NCI-H774 (cell line): ENCODE data around the gene PI4KA.
"Not testable (repeated sequence)": the region's sequence is repeated elsewhere in the genome, so short reads cannot be mapped to it uniquely, and the experiment has no call there.

ENCODE experiments used
- DNase-seq: peaks from one replicate; lab custom pipeline; 2025; lab: John Stamatoyannopoulos, UW

PI4KA gene

DNA sequence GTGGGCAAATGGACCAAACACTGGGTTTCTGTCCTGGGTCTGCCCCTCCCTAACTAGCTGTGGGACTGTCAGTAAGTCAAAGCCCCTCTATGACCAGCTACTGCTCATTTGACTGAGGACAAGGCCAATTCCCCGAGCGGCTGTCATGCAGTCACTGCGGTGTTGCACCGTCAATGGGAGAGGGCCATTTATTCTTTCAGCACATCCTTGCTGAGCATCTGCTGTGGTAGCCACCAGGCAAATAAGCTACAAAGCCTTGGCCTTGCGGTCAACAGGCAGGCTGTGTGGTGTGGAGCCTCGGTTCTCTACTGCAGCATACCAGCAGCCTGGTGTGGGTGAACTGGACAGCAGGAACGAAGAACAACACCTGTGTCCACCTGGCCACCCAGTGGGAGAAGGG is 110.5 kb downstream of the PI4KA start:
- no peak for DNase-seq

DNA sequence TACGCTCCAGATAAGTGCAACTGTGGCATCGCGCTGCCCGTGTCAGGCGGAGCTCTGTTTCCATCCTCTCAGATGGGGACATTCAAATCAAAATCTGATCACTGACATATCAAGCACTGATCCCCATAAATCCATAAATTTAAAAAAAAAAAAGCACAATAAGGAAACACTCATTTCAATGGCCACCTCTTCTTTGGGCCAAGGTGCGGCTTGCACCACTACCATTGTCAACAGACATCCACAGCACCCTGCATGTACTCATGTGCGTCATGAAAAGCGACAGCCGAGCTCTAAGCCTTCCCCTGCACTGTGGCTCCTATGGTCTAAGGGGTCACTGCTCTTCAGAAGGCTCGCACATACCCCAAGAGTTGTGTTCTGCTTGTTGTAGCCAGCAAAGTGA is 111.4 kb downstream of the PI4KA start:
- DNase-seq = no peak

DNA sequence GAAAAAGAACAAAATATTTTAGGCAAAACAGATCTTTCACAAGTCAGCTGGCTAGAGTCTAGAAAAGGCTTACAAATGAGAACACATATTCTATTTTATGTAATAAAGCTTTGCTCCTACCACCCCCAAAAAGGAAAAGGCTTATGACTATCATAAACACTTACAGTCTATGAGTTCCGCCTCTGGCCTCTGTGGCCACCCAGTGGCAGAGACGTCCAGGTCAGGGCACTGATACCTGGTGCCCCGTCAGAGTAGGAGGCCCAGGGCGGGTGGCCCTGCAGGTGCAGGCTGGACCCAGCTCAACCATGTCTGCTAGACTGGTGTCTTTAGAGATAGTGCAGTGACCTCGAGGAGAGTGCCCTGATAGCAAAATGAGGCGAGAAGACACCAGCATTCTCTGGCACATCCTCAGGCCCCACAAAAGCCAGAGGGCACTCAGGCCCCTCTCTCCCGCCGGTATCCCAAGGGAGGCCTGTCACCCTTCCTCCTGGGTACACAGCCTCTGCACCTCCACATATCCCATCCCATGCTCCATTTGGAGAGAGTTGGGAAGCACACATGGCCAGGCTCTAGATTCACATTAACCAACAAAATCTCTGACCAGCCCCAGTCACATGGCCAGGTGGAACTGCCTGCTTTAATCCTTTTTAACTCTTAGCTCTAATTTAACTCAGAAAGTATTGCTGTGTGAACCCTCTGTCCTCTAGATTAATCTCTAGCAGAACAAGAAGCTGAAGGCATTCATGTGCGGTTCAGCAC is 112.0 kb downstream of the PI4KA start:
- no peak for DNase-seq

DNA sequence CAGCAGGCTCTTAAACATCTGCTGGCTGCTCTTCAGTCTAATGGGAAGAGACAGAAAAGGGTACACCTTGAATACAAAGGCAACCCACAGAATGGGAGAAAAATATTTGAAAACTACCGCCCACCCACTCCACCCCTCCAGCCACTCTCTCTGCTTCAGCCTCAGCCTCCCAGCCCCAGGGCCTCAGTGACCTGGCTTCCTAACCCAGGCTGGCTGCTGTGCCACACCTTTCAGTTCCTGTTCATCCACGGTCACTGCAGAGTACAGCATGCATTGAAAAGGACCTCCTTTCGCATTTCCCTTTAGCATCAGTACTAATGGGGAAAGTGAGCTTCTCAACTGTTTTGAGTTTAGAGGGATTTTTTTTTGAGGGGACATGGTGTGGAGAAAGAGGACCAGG is 113.5 kb downstream of the PI4KA start:
- DNase-seq = no peak

DNA sequence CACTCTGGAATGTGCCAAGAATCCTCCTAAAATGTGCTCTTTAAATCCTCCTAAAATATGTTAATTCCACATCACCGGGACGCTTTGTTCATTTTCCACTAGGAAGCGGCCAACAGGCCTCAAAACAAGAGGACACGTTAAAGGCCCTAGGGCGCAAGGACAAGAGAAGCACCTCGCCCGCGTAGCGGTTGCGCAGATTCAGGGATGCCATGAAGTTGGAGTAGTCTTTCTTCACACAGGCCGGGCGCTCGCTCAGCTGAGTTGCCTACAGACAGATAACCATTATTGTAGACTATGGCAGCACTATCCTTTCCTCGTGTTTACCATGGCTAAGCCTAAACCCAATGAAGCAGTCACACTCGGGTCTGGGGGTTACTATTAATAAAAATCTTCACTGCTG is 114.2 kb downstream of the PI4KA start:
- DNase-seq = no peak

DNA sequence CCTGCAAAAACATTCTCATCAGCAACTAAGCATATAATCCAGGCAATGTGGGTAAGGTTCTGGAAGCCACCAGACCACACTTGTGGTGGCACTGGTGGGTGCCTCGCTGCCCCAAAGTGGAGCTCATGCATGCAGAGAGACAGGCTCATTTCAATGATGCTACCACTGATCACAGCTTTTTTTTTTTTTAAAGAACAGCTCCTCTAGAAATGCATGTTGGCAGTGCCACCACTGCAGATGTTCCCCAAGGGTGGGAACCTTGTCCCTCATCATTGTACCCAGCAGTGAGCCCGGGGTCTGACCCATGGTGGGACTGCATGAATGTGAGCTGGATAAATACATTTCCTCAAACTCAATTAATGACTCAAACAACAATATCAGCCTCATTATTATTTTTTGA is 115.8 kb downstream of the PI4KA start:
- no peak for DNase-seq

DNA sequence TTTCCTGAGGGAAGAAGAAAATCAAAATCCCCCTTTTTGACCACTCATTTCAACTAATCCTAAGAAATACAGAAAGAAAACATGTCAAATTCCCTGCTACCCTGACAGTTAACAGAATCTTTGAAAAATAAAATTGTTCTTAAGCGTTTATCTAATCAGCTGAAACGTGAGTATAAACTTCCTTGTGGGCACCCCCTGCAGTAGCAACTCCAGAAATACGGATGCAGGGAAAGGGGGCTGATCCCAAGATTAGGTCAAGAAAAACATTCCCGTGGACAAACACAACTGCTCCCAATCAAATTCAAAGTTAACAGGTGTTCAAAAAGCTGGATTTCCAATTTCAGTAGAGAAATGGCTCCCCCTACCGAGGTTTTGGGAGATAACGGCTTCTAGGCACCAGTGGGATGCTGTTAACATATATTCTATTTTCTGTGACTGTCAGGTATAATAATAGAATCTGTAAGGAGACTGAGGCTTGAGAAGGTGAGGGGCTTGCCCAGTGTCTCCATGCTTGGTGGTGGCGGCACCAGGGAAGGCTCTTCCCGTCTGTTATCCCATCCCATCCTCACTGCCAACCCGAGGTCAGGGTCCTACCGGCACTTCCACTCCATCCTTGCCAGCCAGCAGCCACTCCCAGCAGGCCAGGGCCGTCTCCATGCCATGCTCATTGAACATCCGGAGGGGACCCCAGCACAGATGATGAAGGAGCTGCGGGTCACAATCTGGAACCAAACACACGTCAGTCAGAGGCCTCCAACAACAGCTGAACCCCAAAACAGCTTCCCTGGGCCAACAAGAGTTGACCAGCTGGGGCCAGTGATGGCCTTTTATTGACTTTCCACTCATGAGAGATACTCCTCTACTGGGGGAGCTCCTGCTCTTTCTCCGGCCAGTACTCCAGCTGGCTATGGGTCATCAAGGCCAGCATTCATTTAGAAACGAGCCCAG is 116.7 kb downstream of the PI4KA start:
- DNase-seq = no peak

DNA sequence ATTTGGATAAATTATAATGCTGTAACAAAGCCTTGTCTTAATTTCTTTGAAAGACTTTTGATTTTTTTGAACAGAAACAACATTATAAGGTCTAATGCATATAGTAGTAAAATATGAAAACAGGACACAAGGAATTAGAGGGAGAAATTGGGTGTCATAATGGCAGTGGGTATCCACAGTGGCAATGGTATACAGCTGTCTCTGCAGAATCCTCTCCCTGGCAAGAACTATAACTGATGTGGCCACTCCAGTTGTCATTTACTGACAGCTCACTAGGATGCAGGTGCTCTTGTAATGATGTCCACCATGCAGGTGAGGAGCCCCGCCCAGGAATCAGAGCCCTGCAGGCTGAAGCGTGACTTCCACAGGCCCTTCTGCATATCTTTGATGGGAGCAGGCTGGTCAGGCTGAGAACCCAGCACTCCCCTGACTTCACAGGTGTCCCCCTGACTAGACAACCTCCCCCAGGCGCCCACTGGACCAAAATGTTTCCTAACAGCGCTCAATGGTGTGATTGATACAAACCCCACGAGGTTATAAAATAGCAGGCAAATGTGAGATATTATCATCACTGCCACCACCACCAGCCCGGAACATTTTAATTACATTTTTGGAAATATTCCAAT is 117.5 kb downstream of the PI4KA start:
- DNase-seq = no peak

DNA sequence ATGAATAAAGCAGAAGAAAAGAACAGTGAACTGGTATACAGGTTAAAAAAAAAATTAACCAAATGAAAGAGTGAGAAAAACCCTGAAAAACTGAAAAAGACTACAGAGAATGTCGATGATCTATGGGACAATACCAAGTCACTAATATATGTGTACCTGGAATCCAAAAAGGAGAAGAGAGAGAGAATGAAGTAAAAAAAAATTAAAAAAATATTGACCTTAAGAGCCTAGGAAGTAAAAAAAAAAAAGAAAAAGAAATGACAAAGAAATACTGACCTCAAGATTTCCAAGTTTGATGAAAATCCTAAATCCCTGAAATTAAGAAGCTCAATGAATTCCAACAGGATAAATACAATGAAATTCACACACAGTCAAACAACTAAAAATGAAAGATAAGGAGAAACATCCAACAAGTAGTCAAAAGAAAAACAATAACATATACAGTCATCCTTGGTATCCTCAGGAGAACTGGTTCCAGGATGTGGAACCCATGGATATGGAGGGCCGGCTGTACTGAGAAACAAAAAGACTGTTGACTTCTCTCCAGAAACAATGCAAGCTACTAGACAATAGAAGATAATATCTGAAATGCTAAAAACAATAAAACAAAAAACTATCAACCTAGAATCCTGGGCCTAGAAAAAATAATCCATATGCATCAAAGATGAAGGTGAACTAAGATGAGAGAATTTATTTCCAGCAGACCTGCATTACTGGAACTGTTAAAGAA is 118.2 kb downstream of the PI4KA start:
- DNase-seq = no peak

DNA sequence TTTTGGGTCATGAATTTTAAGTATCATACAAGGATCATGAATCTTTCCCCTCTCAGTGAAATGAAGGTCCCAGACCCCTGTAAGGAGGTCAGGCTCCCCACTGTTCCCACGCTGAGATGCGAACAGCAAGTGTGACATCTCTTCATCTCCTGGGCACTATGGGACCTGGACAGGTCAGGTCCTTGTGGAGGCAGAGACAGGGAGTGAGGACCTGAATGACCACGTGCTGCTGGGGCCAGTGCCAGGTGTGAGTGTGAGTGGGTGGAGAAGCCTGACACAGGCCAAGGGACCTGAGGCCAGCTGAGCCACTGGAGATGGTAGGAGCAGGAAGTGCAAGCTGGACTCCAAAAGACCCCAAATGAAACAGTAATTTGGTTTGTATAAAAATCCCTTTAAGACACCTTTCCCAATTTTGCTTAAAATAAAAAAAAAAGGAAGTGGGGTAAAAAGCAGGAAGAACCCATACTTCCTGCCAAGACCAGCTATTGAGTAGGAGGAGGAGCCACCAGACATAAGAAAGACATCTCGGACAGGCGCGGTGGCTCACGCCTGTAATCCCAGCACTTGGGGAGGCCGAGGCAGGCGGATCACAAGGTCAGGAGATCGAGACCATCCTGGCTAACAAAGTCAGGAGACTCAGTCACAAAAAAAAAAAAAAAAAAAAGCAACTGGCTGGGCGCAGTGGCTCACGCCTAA is 120.1 kb downstream of the PI4KA start:
- no peak for DNase-seq

DNA sequence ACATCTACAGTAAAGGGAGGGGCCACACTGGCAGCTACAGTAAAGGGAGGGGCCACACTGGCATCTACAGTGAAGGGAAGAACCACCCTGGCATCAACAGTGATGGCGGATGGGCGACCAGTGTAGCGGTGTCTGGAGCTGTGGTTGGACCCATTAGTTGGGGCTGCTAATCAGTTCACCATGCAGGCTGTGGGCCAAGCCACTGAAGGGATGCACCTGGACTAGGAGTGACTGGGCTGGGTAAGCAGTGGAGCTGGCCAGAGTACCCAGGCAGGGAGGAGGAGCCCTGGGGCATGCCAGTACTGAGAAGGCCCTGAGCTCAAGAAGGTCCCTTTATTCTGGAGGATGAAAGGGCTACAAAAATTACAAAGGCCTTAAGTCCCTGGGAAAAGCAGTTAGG is 121.7 kb downstream of the PI4KA start:
- DNase-seq = not testable (repeated sequence)

DNA sequence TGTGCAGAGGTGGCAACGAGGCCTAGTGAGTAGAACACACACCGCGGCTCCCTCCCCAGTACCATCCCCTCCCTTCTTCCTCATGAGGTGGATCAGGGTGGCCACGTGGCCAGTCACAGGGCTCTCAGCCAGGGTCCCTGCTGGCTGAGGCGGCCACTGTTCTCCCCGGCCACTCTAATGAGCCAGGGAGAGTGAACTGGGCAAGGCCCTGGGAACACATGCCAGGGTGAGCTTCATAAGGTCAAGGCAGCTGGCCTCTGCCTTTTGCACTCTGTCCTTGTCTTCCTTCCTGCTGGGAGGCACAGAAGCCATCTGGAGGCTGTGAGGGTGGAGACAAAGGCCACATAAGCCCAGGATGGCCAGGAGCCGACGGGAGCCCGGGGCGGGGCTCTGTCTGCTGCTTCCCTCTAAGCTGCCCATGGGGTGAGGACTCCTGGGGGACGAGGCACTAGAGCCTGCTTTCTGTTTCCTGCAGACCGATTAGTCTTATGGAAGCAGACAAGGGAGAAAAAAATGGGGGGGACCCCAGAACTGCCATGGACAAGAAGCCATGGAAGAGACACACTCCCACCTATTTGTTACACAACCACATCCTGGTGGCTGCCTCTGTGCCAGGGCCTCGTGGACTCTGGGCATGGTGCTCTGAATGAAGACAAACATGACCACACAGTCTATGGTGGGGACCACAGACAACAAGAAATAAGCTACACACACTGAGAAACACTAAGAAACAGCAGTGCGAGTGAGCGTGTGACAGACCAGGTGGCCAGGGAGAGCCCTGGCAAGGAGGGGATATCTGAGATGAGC is 123.1 kb downstream of the PI4KA start:
- DNase-seq = not testable (repeated sequence)

DNA sequence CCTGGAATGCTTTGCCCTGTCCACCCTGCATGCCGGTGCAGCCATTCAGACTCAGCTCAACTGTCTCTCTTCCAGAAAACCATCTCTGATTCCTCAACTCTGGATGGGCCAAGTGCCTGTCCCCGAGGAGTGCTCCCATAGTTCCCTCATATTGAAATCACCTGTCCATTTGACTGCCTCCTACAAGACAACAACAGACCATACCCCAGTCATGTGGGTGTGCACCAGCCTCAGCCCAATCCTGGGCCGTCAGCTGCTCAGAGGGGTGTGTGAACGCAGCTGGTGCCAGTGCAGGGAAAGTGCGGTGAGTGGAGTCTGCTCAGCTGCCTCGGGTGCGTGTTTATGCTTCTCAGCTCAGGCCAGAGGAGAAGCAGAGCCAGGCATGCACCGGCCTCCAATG is 126.2 kb downstream of the PI4KA start:
- not testable (repeated sequence) for DNase-seq

DNA sequence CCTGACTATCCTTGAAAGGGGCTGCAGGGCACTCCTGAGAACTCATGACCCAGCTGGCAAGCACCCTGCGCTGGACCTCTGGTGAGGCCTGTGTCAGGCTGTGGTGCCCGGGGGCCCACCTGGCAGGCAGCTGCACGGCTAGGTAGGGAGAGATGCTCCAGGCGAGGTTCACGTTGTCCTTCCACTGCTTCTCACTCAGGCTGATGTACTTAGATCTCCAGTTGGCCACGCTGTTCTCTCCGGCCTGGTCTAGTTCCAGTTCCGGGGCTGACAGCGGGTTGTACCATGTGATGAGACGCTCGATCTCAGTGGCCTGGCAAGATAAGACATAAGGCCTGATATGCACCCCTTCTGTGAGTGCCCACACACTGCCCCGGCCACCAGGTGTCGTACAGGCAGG is 129.4 kb downstream of the PI4KA start:
- no peak for DNase-seq

DNA sequence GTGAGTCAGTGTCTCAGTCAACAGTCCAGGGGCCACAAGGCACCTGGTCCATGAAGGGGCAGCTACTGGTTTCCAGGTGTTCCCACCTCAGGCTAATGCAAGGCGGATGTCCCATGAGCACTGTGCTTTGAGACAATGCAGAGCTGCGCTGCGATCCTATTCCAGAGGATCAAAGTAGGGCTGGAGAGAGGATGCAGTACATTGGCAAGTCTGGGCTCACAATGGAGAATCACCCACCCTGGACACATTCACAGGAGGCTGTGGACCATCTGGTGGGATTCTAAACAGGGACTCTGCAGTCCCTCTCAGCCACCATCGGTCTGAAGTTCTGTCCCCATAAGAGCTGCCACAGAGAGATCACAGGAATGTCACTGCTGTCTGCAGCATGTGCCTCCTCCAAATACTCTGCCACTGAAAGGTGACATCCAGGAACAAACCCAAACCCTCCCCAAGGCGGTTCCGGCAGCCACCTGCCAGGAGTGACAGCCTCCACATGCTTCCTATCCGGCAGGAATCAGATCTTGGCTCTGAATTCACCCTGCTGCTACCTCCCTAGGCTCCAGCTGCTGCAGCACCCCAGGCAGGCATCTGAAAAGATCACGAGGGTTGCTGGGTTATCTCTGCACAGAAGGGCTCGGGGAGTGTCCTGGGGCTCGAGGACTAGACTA is 130.0 kb downstream of the PI4KA start:
- DNase-seq = no peak

DNA sequence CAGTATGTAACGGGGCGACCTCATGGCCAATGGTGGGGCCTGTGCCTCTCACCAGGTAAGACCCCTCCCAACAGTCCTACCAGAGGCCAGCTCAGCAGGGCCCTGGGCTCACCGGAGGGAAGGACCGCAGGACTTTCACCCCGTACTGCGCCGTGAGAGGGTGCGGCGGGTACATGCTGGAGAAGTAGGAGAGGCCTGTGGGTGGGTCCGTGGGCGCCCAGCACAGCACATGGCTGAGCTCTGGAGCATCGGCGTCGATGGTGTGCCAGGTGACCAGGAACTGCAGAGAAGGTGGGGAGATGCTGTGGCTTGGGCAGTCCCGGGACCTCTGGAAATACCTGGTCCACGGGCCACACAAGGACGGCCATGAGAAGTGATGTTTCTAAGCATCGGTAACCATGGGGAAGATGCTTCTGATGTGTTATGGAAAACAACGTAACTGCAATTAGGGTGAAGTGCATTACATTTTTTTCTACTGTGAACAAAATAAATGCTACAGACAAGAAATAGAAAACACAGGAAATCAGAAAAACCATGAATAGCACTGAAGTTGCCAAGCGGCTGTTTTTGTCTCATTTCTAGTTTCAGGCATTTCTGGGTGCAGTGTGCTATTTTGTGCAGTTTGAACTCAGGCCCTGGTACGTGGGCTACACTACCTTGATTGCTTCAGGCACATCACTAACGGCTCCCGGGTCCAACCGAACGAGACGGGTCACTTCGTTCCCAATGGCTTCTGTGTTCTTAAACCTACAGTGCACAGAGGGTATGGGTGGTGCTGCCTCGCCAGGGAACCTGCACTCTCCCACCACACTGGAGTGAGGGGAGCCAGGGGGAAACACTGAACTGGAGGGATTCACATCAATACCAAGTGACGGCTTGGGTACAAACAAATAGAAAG is 131.2 kb downstream of the PI4KA start:
- no peak for DNase-seq

DNA sequence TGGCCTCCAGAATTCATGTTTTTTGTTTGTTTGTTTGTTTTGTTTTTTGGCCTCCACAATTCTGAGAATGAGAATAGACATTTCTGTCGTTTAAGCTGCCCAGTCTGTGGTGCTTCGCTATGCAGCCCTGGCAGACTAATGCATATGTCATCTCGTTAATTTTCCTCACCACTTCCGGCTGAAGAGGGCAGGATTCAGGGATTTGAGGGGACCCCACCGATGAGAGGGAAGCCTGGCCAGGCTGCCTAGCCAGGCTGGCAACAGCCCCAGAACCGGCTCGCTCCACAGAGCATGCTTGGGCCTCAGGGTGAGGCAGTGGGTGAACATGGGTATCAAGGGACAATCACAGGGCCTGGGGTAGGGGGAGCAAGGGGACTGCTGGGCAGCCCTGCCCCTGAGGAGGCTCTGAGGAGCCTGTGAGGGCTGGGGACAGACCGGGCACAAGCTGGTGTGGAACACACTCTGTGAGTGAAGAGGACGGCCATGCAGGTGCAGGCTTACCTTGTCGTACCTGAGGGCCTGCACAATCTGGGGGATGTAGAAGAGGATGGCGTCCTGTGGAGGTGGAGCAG is 132.5 kb downstream of the PI4KA start:
- DNase-seq = no peak

DNA sequence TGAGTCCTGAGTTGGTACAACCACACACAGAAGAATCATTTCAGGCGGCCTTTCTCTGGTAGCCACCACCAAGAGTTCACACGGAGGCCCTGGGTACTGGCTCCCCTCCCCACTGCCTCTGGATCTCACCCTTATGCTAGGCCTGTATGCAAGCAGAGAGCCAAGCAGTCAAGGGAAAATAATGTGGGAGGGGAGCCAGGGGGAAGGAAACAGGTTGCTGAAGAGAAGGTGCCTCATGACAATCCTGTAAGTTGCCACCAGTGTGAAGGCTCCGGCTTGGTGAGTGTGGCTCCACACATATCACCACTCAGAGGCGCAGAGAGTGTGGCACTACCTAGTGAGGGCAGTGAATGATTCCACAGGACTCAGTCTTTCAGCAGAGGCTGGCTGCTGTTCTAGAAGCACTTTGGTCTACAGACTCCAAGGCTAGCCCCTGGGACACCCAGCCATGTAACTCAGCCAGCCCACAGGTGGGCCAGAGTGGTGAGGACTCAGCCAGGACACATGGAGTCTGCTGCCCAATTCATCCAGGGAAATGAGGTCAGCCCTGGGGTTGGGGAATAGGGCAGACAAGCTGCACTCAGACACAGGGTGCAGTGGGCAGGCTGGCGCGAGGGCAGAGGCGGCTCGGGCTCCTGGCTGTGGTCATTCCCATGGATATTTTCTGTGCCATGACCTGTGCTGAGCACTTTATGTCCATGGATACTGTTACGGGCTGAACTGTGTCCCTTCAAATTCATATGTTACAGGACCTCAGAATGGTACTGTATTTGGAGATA is 133.7 kb downstream of the PI4KA start:
- no peak for DNase-seq
